ENCODE data around the gene SEC14L3.

The SEC14L3 gene

DNA sequence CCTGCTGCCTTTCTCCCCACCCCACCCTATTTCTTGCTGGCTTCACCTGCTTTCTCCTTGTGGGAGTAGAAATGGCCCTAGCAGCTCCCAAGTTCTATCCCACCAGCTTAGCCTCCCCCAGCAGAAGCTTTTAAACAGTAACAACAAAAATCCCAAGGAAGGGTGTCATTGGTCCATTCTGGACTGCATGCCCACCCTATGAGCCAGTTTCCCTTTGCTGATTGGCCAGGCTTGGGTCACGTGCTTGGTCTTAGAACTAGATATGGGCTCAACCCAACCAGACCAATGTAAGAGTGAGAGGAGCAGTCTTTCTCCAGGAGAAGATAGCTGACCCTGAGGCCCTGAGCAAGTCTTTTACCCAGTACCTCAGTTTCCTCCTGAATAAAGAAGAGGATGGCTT, 43.9 kb downstream of the SEC14L3 start:
- TF ChIP-seq ZNF70 (CRISPR knock-in tag; IDR thresholded peaks at IDR 0.05) (no peak), TOX (CRISPR knock-in tag; IDR thresholded peaks at IDR 0.05; ENCODE audit: borderline replicate concordance) (no peak), CSRNP3 (CRISPR knock-in tag; IDR thresholded peaks at IDR 0.05) (no peak), ESRRG (CRISPR knock-in tag; IDR thresholded peaks at IDR 0.05) (no peak), CSDC2 (CRISPR knock-in tag; IDR thresholded peaks at IDR 0.05) (no peak), GLIS3 (CRISPR knock-in tag; IDR thresholded peaks at IDR 0.05) (no peak), PPARA (CRISPR knock-in tag; IDR thresholded peaks at IDR 0.05; ENCODE audit: borderline replicate concordance) (no peak), ZC3H10 (CRISPR knock-in tag; IDR thresholded peaks at IDR 0.05) (no peak), ZNF8 (CRISPR knock-in tag; IDR thresholded peaks at IDR 0.05) (no peak), ZFP3 (CRISPR knock-in tag; IDR thresholded peaks at IDR 0.05) (no peak), ZFP30 (CRISPR knock-in tag; IDR thresholded peaks at IDR 0.05) (no peak), BACH2 (CRISPR knock-in tag; IDR thresholded peaks at IDR 0.05; ENCODE audit: borderline replicate concordance) (no peak), ARNTL (CRISPR knock-in tag; IDR thresholded peaks at IDR 0.05; ENCODE audit: borderline replicate concordance, low read depth) (no peak), OSR1 (CRISPR knock-in tag; IDR thresholded peaks at IDR 0.05) (no peak), SNAI2 (CRISPR knock-in tag; IDR thresholded peaks at IDR 0.05) (no peak), TSHZ2 (CRISPR knock-in tag; IDR thresholded peaks at IDR 0.05) (no peak)
- TF ChIP-seq, protein P1, sequence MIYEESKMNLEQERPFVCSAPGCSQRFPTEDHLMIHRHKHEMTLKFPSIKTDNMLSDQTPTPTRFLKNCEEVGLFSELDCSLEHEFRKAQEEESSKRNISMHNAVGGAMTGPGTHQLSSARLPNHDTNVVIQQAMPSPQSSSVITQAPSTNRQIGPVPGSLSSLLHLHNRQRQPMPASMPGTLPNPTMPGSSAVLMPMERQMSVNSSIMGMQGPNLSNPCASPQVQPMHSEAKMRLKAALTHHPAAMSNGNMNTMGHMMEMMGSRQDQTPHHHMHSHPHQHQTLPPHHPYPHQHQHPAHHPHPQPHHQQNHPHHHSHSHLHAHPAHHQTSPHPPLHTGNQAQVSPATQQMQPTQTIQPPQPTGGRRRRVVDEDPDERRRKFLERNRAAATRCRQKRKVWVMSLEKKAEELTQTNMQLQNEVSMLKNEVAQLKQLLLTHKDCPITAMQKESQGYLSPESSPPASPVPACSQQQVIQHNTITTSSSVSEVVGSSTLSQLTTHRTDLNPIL (CRISPR knock-in tag; IDR thresholded peaks at IDR 0.05; ENCODE audit: low read depth), result no peak
- TF ChIP-seq, protein P2, sequence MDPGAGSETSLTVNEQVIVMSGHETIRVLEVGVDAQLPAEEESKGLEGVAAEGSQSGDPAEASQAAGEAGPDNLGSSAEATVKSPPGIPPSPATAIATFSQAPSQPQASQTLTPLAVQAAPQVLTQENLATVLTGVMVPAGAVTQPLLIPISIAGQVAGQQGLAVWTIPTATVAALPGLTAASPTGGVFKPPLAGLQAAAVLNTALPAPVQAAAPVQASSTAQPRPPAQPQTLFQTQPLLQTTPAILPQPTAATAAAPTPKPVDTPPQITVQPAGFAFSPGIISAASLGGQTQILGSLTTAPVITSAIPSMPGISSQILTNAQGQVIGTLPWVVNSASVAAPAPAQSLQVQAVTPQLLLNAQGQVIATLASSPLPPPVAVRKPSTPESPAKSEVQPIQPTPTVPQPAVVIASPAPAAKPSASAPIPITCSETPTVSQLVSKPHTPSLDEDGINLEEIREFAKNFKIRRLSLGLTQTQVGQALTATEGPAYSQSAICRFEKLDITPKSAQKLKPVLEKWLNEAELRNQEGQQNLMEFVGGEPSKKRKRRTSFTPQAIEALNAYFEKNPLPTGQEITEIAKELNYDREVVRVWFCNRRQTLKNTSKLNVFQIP (CRISPR knock-in tag; IDR thresholded peaks at IDR 0.05; ENCODE audit: borderline replicate concordance, low read depth), result no peak
- ATAC-seq, result no peak

GRCh38 chr22:30426388-30427353, 45.1 kb downstream of the SEC14L3 start:
- TF ChIP-seq PATZ1 (CRISPR knock-in tag; IDR thresholded peaks at IDR 0.05; ENCODE audit: borderline replicate concordance) (no peak), ZNF8 (CRISPR knock-in tag; IDR thresholded peaks at IDR 0.05) (no peak), ARNTL (CRISPR knock-in tag; IDR thresholded peaks at IDR 0.05; ENCODE audit: borderline replicate concordance, low read depth) (no peak), ZNF70 (CRISPR knock-in tag; IDR thresholded peaks at IDR 0.05) (no peak)
- TF ChIP-seq, protein P1 (CRISPR knock-in tag; IDR thresholded peaks at IDR 0.05; ENCODE audit: low read depth), result no peak
- ATAC-seq, result peak; percentile 39

Data from SK-N-SH treated with all-trans-retinoic acid at 6 μM for 48 hours (cell line).